GM12878 (cell line): Measurements from ENCODE around the gene MFNG. TPM values are rescaled to one million over a fixed set of nuclear protein-coding genes. Genes with fewer than 3 reads are reported as not detected.

Experiments used
- ATAC-seq: fragments of 200-7000 bp; cut with Tn5 transposase; 3 replicates; pipeline ENCODE4 v1.9.1; 2020; ENCODE audit warnings: mild to moderate bottlenecking, moderate library complexity
- BruUV-seq: library from RNA; stranded (reverse); fragments of 400-500 nt; replicated peaks from 2 replicates; lab custom pipeline; 2021; lab: Mats Ljungman, UMichigan
- CTCF ChIA-PET: fragments of 300-600 bp; sonication (Branson Sonifier 250); formaldehyde crosslinking; extraction: SDS; loops from one replicate; lab custom pipeline; 2021; ENCODE audit warnings: inconsistent platforms; lab: Yijun Ruan, JAX
- POLR2A ChIA-PET: fragments of 350-600 bp; formaldehyde crosslinking; extraction: SDS; loops from one replicate; lab custom pipeline; 2021; ENCODE audit warnings: inconsistent platforms; lab: Charles Lee
- RAD21 ChIA-PET: fragments of 300-600 bp; sonication (Branson Sonifier 250); formaldehyde crosslinking; loops from one replicate; lab custom pipeline; 2023; ENCODE audit warnings: antibody characterized with exemption; ENCODE audit not compliant: unreplicated experiment; lab: Charles Lee
- SMC1A ChIA-PET: fragments of 300-600 bp; sonication (Branson Sonifier 250); formaldehyde crosslinking; loops from one replicate; lab custom pipeline; 2023; ENCODE audit not compliant: unreplicated experiment, uncharacterized antibody; lab: Charles Lee
- DNase-seq: peaks from one replicate; pipeline ENCODE4 v3.0.0-alpha.2; 2011; ENCODE audit warnings: low read depth, low spot score
- FAIRE-seq: peaks from 3 replicates; lab custom pipeline; 2011; peaks lifted over from hg19 to GRCh38; lab: Jason Lieb, UNC
- H2AFZ ChIP-seq: 2 replicates; pipeline ENCODE4 v1.6.0; 2011; ENCODE audit warnings: low read depth, low read length, control low read depth; ENCODE audit not compliant: control insufficient read depth
- H3K27ac ChIP-seq: 2 replicates; pipeline ENCODE4 v1.5.1; 2011; ENCODE audit warnings: control low read depth; ENCODE audit not compliant: control insufficient read depth, insufficient read depth
- H3K27me3 ChIP-seq, 2 experiments: replicated peaks in 1 of 2; 2 replicates each; pipeline versions ENCODE4 v1.6.0 to v1.6.1; 2011; ENCODE audit warnings: low read length in 1 of 2; ENCODE audit not compliant: control insufficient read depth in 2 of 2, insufficient read depth in 2 of 2
- H3K36me3 ChIP-seq, 2 experiments: 2 replicates each; pipeline ENCODE4 v1.5.1; 2011; ENCODE audit warnings: low read length in 1 of 2; ENCODE audit not compliant: control insufficient read depth in 2 of 2, insufficient read depth in 2 of 2
- H3K4me1 ChIP-seq: 2 replicates; pipeline ENCODE4 v1.6.1; 2011; ENCODE audit warnings: mild to moderate bottlenecking, low read length, moderate library complexity, mixed read lengths; ENCODE audit not compliant: control insufficient read depth, insufficient read depth
- H3K4me2 ChIP-seq: 2 replicates; pipeline ENCODE4 v1.6.0; 2011; ENCODE audit warnings: control low read depth; ENCODE audit not compliant: control insufficient read depth, insufficient read depth
- H3K4me3 ChIP-seq: fragments of 200-600 bp; sonication (generic); 2 replicates; pipeline ENCODE4 v1.5.1; 2016
- H3K79me2 ChIP-seq: 2 replicates; pipeline ENCODE4 v1.6.0; 2011; ENCODE audit warnings: low read length; ENCODE audit not compliant: control insufficient read depth, insufficient read depth
- H3K9ac ChIP-seq: 2 replicates; pipeline ENCODE4 v1.8.0; 2011; ENCODE audit warnings: low read length, control low read depth, mixed read lengths; ENCODE audit not compliant: control insufficient read depth, insufficient read depth
- H3K9me3 ChIP-seq: replicated peaks from 3 replicates; pipeline ENCODE4 v1.5.1; 2011; ENCODE audit warnings: mild to moderate bottlenecking, low read length; ENCODE audit not compliant: control insufficient read depth, insufficient read depth
- H4K20me1 ChIP-seq: 2 replicates; pipeline ENCODE4 v1.6.0; 2011; ENCODE audit not compliant: control insufficient read depth, insufficient read depth
- CEBPB ChIP-seq, 2 experiments: fragments of 150-350 bp in 1 of 2; IDR thresholded peaks; 2 replicates each; pipeline ENCODE4 v1.6.1; 2012 to 2014; ENCODE audit warnings: low read depth in 2 of 2, low read length in 2 of 2, borderline replicate concordance in 1 of 2, inconsistent platforms in 1 of 2
- CHD2 ChIP-seq: IDR thresholded peaks from 2 replicates; pipeline ENCODE4 v1.6.1; 2011; ENCODE audit warnings: low read depth, low read length, improper control_type of control experiment, borderline replicate concordance
- CREM ChIP-seq: IDR thresholded peaks from 2 replicates; pipeline ENCODE4 v1.6.1; 2014; ENCODE audit warnings: antibody characterized with exemption, low read depth
- GABPA ChIP-seq: IDR thresholded peaks from 2 replicates; pipeline ENCODE4 v1.6.1; 2014; ENCODE audit warnings: antibody characterized with exemption, low read depth, mild to moderate bottlenecking, inconsistent platforms
- KDM1A ChIP-seq: fragments of 200-600 bp; sonication (generic); IDR thresholded peaks from 2 replicates; pipeline ENCODE4 v1.6.1; 2016; ENCODE audit warnings: borderline replicate concordance
- NFIC ChIP-seq: IDR thresholded peaks from 2 replicates; pipeline ENCODE4 v1.6.1; 2012; ENCODE audit warnings: low read depth, mild to moderate bottlenecking, inconsistent platforms, low read length, moderate library complexity
- PBX3 ChIP-seq: IDR thresholded peaks from 2 replicates; pipeline ENCODE4 v1.6.1; 2011; ENCODE audit warnings: mild to moderate bottlenecking, low read depth, low read length, moderate library complexity; ENCODE audit not compliant: insufficient replicate concordance
- POLR2A ChIP-seq: IDR thresholded peaks from 2 replicates; pipeline ENCODE4 v1.6.1; 2011; ENCODE audit warnings: low read depth, mild to moderate bottlenecking, low read length
- SUZ12 ChIP-seq: fragments of 200-600 bp; sonication (generic); IDR thresholded peaks from one replicate; pipeline ENCODE4 v1.6.1; 2018; ENCODE audit warnings: antibody characterized with exemption, mild to moderate bottlenecking; ENCODE audit not compliant: unreplicated experiment
- ZBTB33 ChIP-seq: fragments of 450-650 bp; IDR thresholded peaks from 2 replicates; pipeline ENCODE4 v1.6.1; 2017; ENCODE audit warnings: mild to moderate bottlenecking
- WGBS: methylation state at CpG from one replicate; pipeline ENCODE4 v1.1.6; 2016; ENCODE audit warnings: low lambda C conversion rate; ENCODE audit not compliant: insufficient replicate concordance, insufficient coverage; ENCODE audit errors: missing lambda C conversion rate; 5-methylcytosine and 5-hydroxymethylcytosine counted together
- in situ Hi-C: fragments of 300-500 bp; cut with MboI; formaldehyde crosslinking; loops from 9 replicates; pipeline ENCODE4 v1.14.3; 2018; ENCODE audit warnings: mixed read lengths
- intact Hi-C: fragments of 100-400 bp; cut with micrococcal nuclease; formaldehyde crosslinking; loops from one replicate; pipeline ENCODE4 v1.14.2; 2022; ENCODE audit not compliant: unreplicated experiment
- polyA plus RNA-seq, 11 experiments: library from polyadenylated mRNA; depleted of rRNA in 4 of 11; unstranded in 6 of 11; stranded (reverse) in 5 of 11; fragments of >200 nt; fragmentation: Nextera tagmentation in 4 of 11; fragmentation: Illumina TruSeq in 1 of 11; extraction: Ambion mirVana in 4 of 11; extraction: Trizol in 1 of 11; gene quantifications; 1 replicate in 1 of 11; 2 replicates in 10 of 11; pipeline versions ENCODE4 v1.2.1 to v1.2.3, GENCODE V29; 2011 to 2016; ENCODE audit warnings: inconsistent platforms in 2 of 11, missing spikeins in 2 of 11, low read depth in 1 of 11
- total RNA-seq, 4 experiments: library from RNA; depleted of rRNA in 3 of 4; stranded (reverse); fragments of >200 nt in 3 of 4; fragmentation: Illumina TruSeq in 1 of 4; extraction: Trizol in 1 of 4; gene quantifications; 2 replicates each; pipeline versions ENCODE4 v1.2.1 to v1.2.3, GENCODE V29; 2013 to 2021
- TF ChIP-seq, protein P1 (sequence below): fragments of 150-350 bp; IDR thresholded peaks from 2 replicates; pipeline ENCODE4 v1.6.1; 2014; ENCODE audit warnings: mild to moderate bottlenecking, low read depth, low read length

Gene MFNG
- total and polyA plus RNA-seq, 10 of the 15 experiments (the other 5 are each of a cell fraction or from before 2014, with no cell fraction given): 11.5 to 117 (median 68.5) TPM

DNA sequence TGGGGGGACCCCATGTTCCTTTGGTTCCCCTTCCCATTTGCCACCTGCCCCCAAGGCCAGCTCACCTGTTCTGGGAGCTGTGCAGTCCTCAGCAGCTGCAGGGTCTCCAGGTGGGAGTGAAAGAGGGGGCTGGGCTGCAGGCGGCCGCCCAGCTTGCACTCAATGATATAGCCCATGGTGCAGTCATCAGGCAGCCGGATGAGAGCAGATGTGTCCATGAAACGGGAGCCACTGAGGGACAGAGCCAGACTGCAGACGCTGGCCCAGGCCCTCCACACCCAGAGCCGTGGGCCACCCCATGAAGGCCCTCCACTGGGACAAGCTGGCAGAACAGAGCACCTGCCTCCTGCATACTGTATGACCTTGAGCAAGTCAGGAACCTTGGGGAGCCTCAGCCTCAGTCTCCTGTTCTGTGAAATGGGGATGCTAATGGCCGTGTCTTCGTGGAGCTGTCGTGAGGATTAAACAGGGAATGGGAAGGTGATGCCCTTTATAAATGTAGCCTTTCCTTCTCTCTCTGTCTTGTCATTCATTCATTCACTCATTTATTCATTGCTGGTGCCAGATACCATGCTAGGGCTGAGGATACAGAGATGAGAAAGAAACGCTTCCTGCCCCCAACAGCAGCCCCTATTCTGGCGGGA lies 11.6 kb downstream of the MFNG start:
- ChIA-PET CTCF (interaction anchor here (4.1 to 4.4 kb wide), 2 partner anchors 22 to 93 kb away, joined by 38 to 75 read pairs; no protein-coding TSS in a partner anchor), SMC1A (no interaction called here), POLR2A (interaction anchor here (0.6 kb wide), 1 partner anchor 926 kb away, joined by 4 read pairs; no protein-coding TSS in a partner anchor), RAD21 (no interaction called here)
- no TSS peak for BruUV-seq
- Histone ChIP-seq H3K4me1 (no peaks in the 10 kb centered on the region), H3K4me2 (no peak overlapping the region), H3K27me3 (no peaks in the 10 kb centered on the region), H3K27ac (no peak overlapping the region), H3K9me3 (no peaks in the 10 kb centered on the region), H4K20me1 (no peaks in the 10 kb centered on the region), H3K9ac (no peak overlapping the region), H3K79me2 (no peaks in the 10 kb centered on the region), H2AFZ (no peak overlapping the region), H3K36me3 (peaks cover 18 to 21% of the 10 kb centered on the region in 2 experiments; a peak in 3 of 4 replicates), H3K4me3 (no peak overlapping the region)
- 85% methylated on average over 11 of the region's 11 CpGs for WGBS
- intact Hi-C loops: no loop called here
- TF ChIP-seq, protein P1, sequence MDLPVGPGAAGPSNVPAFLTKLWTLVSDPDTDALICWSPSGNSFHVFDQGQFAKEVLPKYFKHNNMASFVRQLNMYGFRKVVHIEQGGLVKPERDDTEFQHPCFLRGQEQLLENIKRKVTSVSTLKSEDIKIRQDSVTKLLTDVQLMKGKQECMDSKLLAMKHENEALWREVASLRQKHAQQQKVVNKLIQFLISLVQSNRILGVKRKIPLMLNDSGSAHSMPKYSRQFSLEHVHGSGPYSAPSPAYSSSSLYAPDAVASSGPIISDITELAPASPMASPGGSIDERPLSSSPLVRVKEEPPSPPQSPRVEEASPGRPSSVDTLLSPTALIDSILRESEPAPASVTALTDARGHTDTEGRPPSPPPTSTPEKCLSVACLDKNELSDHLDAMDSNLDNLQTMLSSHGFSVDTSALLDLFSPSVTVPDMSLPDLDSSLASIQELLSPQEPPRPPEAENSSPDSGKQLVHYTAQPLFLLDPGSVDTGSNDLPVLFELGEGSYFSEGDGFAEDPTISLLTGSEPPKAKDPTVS: no peak
- TF ChIP-seq POLR2A: 0 out of 2 replicates have a peak, but pooled peaks have one; percentile 20
- in situ Hi-C loops: no loop called here
- DNase-seq (no peak), ATAC-seq (no peak), FAIRE-seq (no peak)

DNA sequence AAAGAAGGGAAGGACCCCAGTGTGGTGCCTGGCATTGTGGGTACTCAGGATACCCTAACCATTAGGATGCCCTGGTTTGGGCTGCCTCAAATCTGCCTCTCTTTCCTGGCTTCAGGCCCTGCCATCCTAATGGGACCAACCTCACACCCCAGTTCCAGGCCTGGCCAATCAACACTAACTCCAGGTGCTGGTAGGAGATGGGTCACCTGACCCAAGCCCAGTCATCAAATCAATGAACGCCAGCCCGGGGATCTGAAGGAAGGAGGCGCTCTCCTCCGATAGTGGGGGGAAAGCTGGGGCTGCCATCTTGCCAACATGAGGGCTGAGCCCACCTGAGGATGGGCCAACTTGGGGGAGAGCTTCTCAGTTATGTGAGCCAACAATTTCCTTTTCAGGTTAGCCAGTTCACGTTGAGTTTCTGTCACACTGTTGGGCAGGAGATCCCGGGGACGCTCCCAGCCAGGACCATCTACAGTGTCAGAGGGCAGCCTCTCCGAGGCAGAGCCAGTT lies 12.7 kb downstream of the MFNG start:
- no peaks in the 10 kb centered on the region for H3K27me3 ChIP-seq
- no peaks in the 10 kb centered on the region for H4K20me1 ChIP-seq
- H3K4me3 ChIP-seq: no peak overlapping the region
- H3K4me2 ChIP-seq: no peak overlapping the region
- ChIA-PET RAD21 (interaction anchor here (1.8 kb wide), 1 partner anchor 93 kb away, joined by 22 read pairs; no protein-coding TSS in a partner anchor), SMC1A (interaction anchor here (0.9 to 2.0 kb wide), 7 partner anchors 9 to 206 kb away, joined by 3 to 15 read pairs (median 6); partner anchors contain the start of gene MFNG), CTCF (interaction anchor here (0.9 to 4.4 kb wide), 11 partner anchors 9 to 159 kb away, joined by 3 to 75 read pairs (median 4); no protein-coding TSS in a partner anchor), POLR2A (no interaction called here)
- no peak overlapping the region for H3K27ac ChIP-seq
- H3K79me2 ChIP-seq: no peaks in the 10 kb centered on the region
- in situ Hi-C loops (no loop called here), intact Hi-C loops (no loop called here)
- 90% methylated on average over 8 of the region's 8 CpGs for WGBS
- H3K9ac ChIP-seq: no peak overlapping the region
- H3K36me3 ChIP-seq: peaks cover 14 to 16% of the 10 kb centered on the region in 2 experiments; a peak in 3 of 4 replicates
- no peaks in the 10 kb centered on the region for H3K9me3 ChIP-seq
- H2AFZ ChIP-seq: no peak overlapping the region
- DNase-seq: no peak
- H3K4me1 ChIP-seq: no peaks in the 10 kb centered on the region
- no peak for ATAC-seq
- FAIRE-seq: no peak
- BruUV-seq: no TSS peak
- TF ChIP-seq ZBTB33: no peak
- no peak for TF ChIP-seq PBX3
- no peak for TF ChIP-seq CREM
- no peak for TF ChIP-seq GABPA
- TF ChIP-seq CHD2: no peak
- no peak for TF ChIP-seq KDM1A
- no peak for TF ChIP-seq NFIC
- no peak for TF ChIP-seq CEBPB (IDR thresholded peaks at IDR 0.05; ENCODE audit: borderline replicate concordance in 1 of 2, low read depth in 2 of 2, low read length in 2 of 2)
- TF ChIP-seq SUZ12: no peak
